ENCODE data around the gene SPAG16.

- TF ChIP-seq CTCF (conservative IDR thresholded peaks at IDR 0.05; ENCODE audit: low read length) (peak; percentile 41), EZH2phosphoT487 (IDR thresholded peaks at IDR 0.05; ENCODE audit: borderline replicate concordance) (no peak)
These were observed 1094.3 kb downstream of the SPAG16 start for GRCh38 chr2:214378455-214379103.
